Tibial nerve (tissue), 4 donors: ENCODE measurements around the gene KCNAB2. TPM values are rescaled to one million over a fixed set of nuclear protein-coding genes. Genes with fewer than 3 reads are reported as not detected.

ENCODE experiments used
- DNase-seq, 2 donors: peaks; one replicate each; pipeline ENCODE4 v3.0.0-alpha.2; 2019; ENCODE audit warnings: low spot score in 2 of 2
- H3K27ac ChIP-seq, 4 donors: fragments of 200-600 bp; sonication (generic) in 3 of 4; one replicate each; pipeline ENCODE4 v1.5.1; 2017 to 2019; ENCODE audit warnings: mild to moderate bottlenecking in 1 of 4
- H3K27me3 ChIP-seq, 2 donors: fragments of 200-600 bp; sonication (generic) in 1 of 2; one replicate each; pipeline versions ENCODE4 v1.5.1 to v1.6.0; 2017 to 2019
- H3K36me3 ChIP-seq, 3 donors: fragments of 200-600 bp; sonication (generic); one replicate each; pipeline ENCODE4 v1.5.1; 2018 to 2019
- H3K4me1 ChIP-seq, 4 donors: fragments of 200-600 bp; sonication (generic) in 3 of 4; one replicate each; pipeline ENCODE4 v1.5.1; 2017 to 2019
- H3K4me3 ChIP-seq, 4 donors: fragments of 200-600 bp; sonication (generic) in 3 of 4; one replicate each; pipeline ENCODE4 v1.5.1; 2017 to 2019; ENCODE audit warnings: mild to moderate bottlenecking in 1 of 4, moderate library complexity in 1 of 4
- H3K9me3 ChIP-seq, 4 donors: fragments of 200-600 bp; sonication (generic) in 3 of 4; one replicate each; pipeline ENCODE4 v1.5.1; 2017 to 2019
- EP300 ChIP-seq, 2 donors: sonication (generic); formaldehyde crosslinking; IDR thresholded peaks; one replicate each; pipeline ENCODE4 v1.6.1; 2017; ENCODE audit warnings: antibody characterized with exemption in 2 of 2, mild to moderate bottlenecking in 1 of 2
- POLR2A ChIP-seq, 2 donors: fragments of 450-650 bp; IDR thresholded peaks; one replicate each; pipeline ENCODE4 v1.6.1; 2017; ENCODE audit warnings: antibody characterized with exemption in 2 of 2, mild to moderate bottlenecking in 2 of 2, moderate library complexity in 2 of 2
- WGBS, 2 donors: methylation state at CpG; one replicate each; pipeline ENCODE4 v1.1.5; 2018; 5-methylcytosine and 5-hydroxymethylcytosine counted together
- total RNA-seq, 4 donors: library from RNA; depleted of rRNA; stranded (reverse); fragments of >200 nt; gene quantifications; one replicate each; pipeline ENCODE4 v1.1.0, GENCODE V29; 2016
- TF ChIP-seq, protein P1 (sequence below), 5 experiments: fragments of 200-600 bp in 3 of 5; fragments of 450-650 bp in 2 of 5; sonication (generic) in 3 of 5; IDR thresholded peaks; one replicate each; pipeline ENCODE4 v1.5.1; 2016 to 2019; ENCODE audit warnings: antibody characterized with exemption in 5 of 5, mild to moderate bottlenecking in 3 of 5, moderate library complexity in 2 of 5

Gene KCNAB2
- total RNA-seq, 4 donors from 2014 or later: 7.0 to 21.4 (median 13.8) TPM

DNA sequence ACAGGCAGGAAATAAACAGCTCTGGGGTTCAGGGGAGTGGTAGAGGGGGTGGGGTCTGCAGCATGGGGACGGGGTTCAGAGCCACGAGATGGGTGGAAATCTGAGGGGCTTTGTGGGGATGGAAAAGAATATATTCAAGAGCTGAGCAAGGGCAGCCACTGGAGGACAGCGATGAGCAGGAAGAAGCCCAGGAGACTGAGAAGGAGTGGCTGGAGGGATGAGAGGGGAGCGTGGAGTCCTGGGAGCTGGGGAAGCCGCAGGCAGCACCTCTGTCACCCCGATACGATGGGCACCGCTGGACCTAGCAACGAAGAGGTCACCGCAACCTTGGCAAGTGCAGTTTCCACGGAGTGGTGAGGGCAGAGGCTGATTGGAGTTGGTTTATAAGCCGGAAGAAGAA lies 10.0 kb upstream of the KCNAB2 start:
- no peak overlapping the region for H3K4me3 ChIP-seq
- no peaks in the 10 kb centered on the region for H3K9me3 ChIP-seq
- H3K4me1 ChIP-seq: peaks cover 0 to 6% (median 0%) of the 10 kb centered on the region in 4 donors
- no peak overlapping the region for H3K27ac ChIP-seq
- TF ChIP-seq, protein P1, sequence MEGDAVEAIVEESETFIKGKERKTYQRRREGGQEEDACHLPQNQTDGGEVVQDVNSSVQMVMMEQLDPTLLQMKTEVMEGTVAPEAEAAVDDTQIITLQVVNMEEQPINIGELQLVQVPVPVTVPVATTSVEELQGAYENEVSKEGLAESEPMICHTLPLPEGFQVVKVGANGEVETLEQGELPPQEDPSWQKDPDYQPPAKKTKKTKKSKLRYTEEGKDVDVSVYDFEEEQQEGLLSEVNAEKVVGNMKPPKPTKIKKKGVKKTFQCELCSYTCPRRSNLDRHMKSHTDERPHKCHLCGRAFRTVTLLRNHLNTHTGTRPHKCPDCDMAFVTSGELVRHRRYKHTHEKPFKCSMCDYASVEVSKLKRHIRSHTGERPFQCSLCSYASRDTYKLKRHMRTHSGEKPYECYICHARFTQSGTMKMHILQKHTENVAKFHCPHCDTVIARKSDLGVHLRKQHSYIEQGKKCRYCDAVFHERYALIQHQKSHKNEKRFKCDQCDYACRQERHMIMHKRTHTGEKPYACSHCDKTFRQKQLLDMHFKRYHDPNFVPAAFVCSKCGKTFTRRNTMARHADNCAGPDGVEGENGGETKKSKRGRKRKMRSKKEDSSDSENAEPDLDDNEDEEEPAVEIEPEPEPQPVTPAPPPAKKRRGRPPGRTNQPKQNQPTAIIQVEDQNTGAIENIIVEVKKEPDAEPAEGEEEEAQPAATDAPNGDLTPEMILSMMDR (IDR thresholded peaks at IDR 0.05): no peak
- TF ChIP-seq POLR2A (IDR thresholded peaks at IDR 0.05) (no peak), EP300 (IDR thresholded peaks at IDR 0.05) (no peak)
- peaks cover 0 to 4% (median 0%) of the 10 kb centered on the region in 3 donors for H3K36me3 ChIP-seq
- 67 to 72% methylated on average over 12 of the region's 12 CpGs for WGBS, 2 donors
- H3K27me3 ChIP-seq: no peaks in the 10 kb centered on the region
- no peak for DNase-seq

DNA sequence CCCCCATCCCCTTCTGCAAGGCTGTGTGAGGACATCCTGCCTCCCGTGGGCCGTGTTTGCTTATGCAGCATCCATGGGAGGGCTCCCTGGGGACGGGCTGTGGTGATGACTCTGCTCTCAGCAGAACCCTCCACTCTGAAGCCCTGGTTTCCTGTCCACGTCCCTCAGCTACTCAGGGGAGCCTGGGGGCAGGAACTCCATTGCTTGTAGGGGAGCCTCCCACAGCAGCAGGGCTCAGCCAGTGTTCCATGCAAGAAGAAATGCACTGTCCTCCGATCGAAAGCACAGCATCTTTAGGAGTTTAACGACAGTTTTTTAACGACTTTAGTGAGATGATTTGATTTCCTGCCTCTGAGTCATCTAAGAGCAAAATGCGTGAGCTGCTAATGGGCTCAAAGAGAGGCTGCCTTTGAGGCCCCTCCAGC lies 8.3 kb upstream of the KCNAB2 start:
- Histone ChIP-seq H3K4me3 (no peak overlapping the region), H3K9me3 (no peaks in the 10 kb centered on the region), H3K4me1 (peaks cover 0 to 6% (median 0%) of the 10 kb centered on the region in 4 donors), H3K36me3 (peaks cover 0 to 4% (median 2%) of the 10 kb centered on the region in 3 donors), H3K27ac (no peak overlapping the region), H3K27me3 (no peaks in the 10 kb centered on the region)
- TF ChIP-seq POLR2A (IDR thresholded peaks at IDR 0.05) (no peak), EP300 (IDR thresholded peaks at IDR 0.05) (no peak)
- TF ChIP-seq, protein P1 (IDR thresholded peaks at IDR 0.05): no peak
- WGBS, 2 donors: 25 to 33% methylated on average over 8 to 9 of the region's 9 CpGs
- no peak for DNase-seq

DNA sequence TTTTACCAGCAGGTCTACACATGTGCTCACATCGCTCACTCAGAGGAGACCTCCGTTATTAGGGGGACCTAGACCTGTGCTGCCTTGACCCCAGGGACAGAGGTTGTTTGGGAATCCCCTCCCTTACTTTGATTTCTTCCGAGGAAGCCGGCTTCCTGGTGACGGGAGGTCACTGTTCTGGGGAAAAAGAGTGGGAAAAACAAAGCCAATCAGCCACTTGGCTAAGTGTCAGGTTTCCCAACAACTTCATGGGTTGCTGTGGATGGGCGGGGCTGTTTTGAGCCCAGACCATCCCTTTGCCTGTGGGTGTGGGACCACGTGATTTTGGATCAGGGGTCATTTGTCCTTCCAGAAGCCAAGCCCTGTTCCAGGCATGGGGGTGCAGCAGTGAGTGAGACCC lies 7.1 kb upstream of the KCNAB2 start:
- DNase-seq: no peak
- Histone ChIP-seq H3K4me1 (peaks cover 0 to 6% (median 0%) of the 10 kb centered on the region in 4 donors), H3K27ac (no peak overlapping the region), H3K4me3 (no peak overlapping the region), H3K36me3 (peaks cover 0 to 9% (median 4%) of the 10 kb centered on the region in 3 donors), H3K27me3 (no peaks in the 10 kb centered on the region), H3K9me3 (no peaks in the 10 kb centered on the region)
- WGBS, 2 donors: 62% methylated on average over 6 to 7 of the region's 7 CpGs
- TF ChIP-seq, protein P1 (IDR thresholded peaks at IDR 0.05): no peak
- TF ChIP-seq POLR2A (IDR thresholded peaks at IDR 0.05): no peak
- TF ChIP-seq EP300 (IDR thresholded peaks at IDR 0.05): no peak

DNA sequence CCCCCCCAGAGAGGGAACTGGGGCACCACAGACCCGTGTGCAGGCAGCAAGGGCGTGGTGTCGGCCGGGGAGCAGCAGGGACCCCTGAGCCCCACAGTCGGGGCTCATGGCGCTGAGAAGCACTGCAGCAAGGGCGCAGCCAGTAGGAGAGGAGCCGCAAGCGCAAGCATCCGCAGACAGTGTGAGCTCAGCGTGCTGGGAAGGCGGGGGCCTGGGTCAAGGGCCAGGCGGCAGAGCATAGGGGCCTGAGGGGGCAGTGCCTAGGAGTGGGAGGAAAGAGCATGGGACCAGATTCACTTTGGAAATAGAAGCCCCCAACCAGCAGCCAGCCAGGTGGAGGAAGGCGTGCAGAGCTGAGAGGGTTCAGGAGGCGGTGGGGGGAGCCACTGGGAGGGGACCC lies 6.7 kb upstream of the KCNAB2 start:
- no peak for TF ChIP-seq EP300 (IDR thresholded peaks at IDR 0.05)
- TF ChIP-seq POLR2A (IDR thresholded peaks at IDR 0.05): no peak
- TF ChIP-seq, protein P1 (IDR thresholded peaks at IDR 0.05): no peak
- H3K4me3 ChIP-seq: no peak overlapping the region
- no peak overlapping the region for H3K27ac ChIP-seq
- peaks cover 0 to 10% (median 4%) of the 10 kb centered on the region in 3 donors for H3K36me3 ChIP-seq
- no peaks in the 10 kb centered on the region for H3K27me3 ChIP-seq
- WGBS, 2 donors: 80 to 82% methylated on average over 15 of the region's 15 CpGs
- DNase-seq: no peak
- H3K9me3 ChIP-seq: no peaks in the 10 kb centered on the region
- H3K4me1 ChIP-seq: peaks cover 0 to 6% (median 0%) of the 10 kb centered on the region in 4 donors

DNA sequence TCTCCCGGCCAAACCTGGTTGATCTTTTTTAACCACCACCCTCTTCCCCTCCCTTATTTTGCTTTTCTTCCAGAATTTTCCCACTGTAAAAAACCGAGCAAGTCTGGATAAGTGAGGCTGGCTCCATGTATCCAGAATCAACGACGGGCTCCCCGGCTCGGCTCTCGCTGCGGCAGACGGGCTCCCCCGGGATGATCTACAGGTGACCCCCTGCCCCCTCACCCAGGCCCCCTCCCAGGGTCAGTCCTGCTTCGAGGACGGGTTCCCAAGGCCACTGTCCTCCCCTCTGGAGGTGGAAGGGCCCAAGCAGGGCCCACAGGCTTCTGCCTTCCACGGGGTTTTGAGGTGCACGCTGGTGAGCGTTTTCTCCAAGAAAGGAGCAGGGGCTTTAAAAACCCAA lies 5.2 kb upstream of the KCNAB2 start:
- Histone ChIP-seq H3K9me3 (no peaks in the 10 kb centered on the region), H3K4me1 (peaks cover 0 to 6% (median 0%) of the 10 kb centered on the region in 4 donors), H3K27ac (no peak overlapping the region), H3K36me3 (peaks cover 0 to 10% (median 4%) of the 10 kb centered on the region in 3 donors), H3K4me3 (no peak overlapping the region), H3K27me3 (no peaks in the 10 kb centered on the region)
- TF ChIP-seq POLR2A (IDR thresholded peaks at IDR 0.05): no peak
- TF ChIP-seq, protein P1 (IDR thresholded peaks at IDR 0.05): no peak
- TF ChIP-seq EP300 (IDR thresholded peaks at IDR 0.05): no peak
- DNase-seq: no peak
- WGBS, 2 donors: 81 to 85% methylated on average over 15 of the region's 15 CpGs
